Vein endothelial cell (primary cell): Measurements from ENCODE around the gene CNR2. TPM values are rescaled to one million over a fixed set of nuclear protein-coding genes. Genes with fewer than 3 reads are reported as not detected.

ENCODE experiments used
- small RNA-seq: library from RNA; depleted of rRNA; stranded (forward); fragments of <200 nt; gene quantifications from one replicate; pipeline ENCODE3, GENCODE V24; 2012
- total RNA-seq: library from RNA; depleted of rRNA; stranded (reverse); fragments of >200 nt; gene quantifications from 2 replicates; pipeline ENCODE4 v1.2.3, GENCODE V29; 2012

The CNR2 gene
- not detected in 2 replicates for total RNA-seq

DNA sequence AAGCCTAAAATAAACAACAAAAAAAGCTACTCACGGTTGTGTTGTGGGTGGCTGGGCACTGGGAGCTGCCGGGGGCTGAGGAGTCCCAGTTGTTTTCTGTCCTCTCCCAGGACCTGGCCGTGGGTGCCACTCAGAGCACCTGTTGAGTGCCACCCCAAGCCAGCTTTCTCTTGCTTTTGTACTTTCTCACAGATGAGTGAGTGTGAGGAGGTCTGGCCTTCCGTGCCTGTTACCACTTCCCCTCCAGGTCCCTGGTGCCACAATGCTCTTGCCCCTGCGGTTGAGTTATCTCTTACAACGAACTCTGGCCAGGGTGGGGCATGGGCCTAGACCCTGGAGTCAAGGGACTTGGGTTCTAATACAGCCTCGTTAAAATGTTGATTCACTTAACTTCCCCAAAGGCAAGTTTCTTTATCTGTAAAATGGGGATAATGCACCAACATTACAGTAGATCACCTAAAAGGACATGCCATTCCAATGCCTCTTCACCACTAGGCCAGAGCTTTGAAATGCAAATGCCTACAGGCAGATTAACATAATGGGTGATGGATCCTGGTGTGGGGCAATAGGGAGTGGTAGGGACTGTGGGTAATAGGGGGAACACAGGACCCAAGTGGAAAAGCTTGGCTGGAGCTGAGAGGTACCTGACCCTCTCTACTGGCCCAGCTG lies at the start of gene CNR2:
Gene CNR2, minus strand, starts transcription at position 151 of the 669 bp plus-strand sequence. CDS start 37,745 bp downstream, outside the sequence.

DNA sequence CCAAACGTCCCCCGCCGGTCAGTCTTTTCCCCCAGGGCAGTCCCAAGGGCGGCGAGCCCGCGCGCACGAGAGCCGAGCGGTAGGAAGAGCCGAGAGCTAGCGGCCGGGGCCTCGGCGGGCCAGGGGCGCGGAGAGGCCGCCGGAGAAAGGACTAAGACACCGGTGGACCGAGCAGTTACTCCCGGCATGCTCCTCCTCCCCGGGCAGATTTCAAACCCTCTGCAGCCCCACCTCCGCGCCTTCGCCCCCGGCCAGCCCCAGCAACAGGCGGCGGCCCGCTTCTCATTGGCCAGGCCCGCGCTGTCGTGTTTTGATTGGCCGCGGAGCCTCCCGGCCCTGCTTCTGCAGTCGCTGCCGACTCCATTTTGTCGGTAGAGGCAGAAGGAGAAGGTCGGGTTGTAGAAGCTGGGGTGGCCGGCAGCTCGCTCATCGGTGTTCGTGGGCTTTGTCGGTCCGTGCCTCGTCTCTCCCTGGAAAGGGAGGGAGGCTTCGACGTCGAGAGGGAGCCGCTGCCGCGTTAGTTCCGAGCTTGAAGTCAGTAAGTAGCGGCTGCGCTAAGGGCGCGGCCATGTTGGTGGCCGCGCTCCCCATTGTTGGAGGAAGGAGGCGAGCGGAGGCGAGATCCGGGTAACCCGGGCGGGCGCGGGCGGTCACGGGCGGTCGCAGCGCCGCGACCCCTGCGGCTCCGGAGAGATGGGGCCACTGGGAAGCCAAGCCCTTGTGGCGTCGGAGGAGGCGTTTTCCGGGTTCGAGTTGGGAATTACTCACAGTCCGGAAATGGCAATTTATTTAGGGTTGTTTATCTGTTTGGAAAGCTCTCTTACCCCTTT lies 46.5 kb upstream of the CNR2 start, which contains the start of gene PNRC2:
Gene PNRC2, plus strand, starts transcription at position 368 of the 830 bp plus-strand sequence. CDS start 1,630 bp downstream, outside the sequence.

DNA sequence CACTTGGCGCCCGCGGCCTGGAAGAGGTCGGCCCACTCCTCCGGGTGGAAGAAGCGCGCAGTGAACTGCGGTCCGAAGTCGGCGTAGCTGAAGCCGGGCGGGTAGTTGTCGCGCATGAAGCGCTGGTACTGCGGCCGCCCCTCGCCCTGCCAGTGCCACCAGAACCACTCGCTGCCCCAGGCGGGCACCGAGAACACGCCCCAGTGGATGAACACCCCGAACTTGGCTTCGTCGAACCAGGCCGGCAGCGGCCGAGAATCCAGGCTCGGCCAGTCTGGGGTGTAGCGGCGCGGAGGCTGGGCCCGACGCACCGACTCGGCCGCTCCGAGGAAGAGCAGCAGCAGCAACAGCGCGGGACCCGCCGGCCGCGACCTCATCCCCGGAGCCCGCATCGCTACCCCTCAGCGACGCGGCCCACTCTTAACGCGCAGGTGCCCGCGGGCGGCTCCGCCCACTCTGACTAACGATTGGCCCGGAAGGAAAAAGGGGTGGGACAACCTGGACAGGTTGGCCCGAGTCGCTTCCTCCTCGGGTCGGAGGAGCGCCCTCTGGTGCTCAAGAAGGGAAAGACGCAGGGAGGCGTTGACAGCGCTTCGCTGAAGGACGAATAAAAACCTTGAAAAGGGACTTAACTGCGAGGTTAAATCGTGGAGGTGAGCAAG lies 45.1 kb downstream of the CNR2 start, which contains the start of gene FUCA1:
Gene FUCA1, minus strand, starts transcription at position 396 of the 662 bp plus-strand sequence. Its CDS starts 4 bp downstream, at position 392.

DNA sequence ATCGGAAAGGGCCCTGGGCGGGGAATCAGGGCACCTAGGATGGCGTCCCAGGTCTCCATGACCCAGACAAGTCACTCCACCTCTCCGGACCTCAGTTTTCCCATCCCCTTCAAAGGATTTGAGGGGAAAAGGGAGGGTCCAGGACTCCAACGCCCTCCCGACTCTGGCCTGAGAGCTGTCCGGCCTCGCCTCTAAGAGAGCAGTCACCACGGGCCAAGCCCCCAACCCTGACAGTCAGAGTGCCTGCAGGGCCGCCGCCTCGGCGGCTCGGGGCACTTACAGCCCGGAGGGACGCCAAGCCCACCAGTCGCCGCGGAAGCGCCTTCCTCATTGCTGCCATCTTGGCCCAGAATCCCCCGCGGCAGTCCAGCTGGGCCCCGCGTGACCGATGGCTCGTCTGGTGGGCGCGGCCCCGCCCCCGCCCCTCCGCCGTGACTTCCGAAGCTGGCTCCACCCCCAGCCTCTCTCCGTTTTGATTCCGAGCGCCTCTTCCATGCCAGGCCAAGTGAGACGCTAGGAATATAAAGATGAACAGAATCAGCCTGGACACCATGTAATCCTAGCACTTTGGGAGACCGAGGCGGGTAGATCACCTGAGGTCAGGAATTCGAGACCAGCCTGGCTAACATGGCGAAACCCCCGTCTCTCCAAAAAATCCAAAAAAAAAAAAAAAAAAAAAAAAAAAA lies 87.9 kb downstream of the CNR2 start, which contains the start of gene HMGCL:
Gene HMGCL, minus strand, starts transcription at position 354 of the 686 bp plus-strand sequence. Its CDS starts 14 bp downstream, at position 340.

Small RNA genes lying within 50 kb of the gene (small RNA-seq; reads per million reads assigned to genes)
- gene MIR378F, result not detected

Other genes with a start within 250 kb of the CNR2 start
- 687 and 944 TPM in 2 replicates for gene RPL11, start 221.6 kb downstream of the CNR2 start, total RNA-seq
- 58.8 and 68.1 TPM in 2 replicates for gene ELOA, start 169.9 kb downstream of the CNR2 start, total RNA-seq
- 24.2 and 30.7 TPM in 2 replicates for gene PITHD1, start 134.9 kb downstream of the CNR2 start, total RNA-seq
- 166 and 203 TPM in 2 replicates for gene LYPLA2, start 122.2 kb downstream of the CNR2 start, total RNA-seq
- 42.9 and 50.6 TPM in 2 replicates for gene GALE, start 112.6 kb downstream of the CNR2 start, total RNA-seq
- 23.1 and 32.7 TPM in 2 replicates for gene HMGCL, start 87.9 kb downstream of the CNR2 start, total RNA-seq
- 11.0 and 12.7 TPM in 2 replicates for gene FUCA1, start 45.1 kb downstream of the CNR2 start, total RNA-seq
- 88.2 and 131 TPM in 2 replicates for gene PNRC2, start 46.5 kb upstream of the CNR2 start, total RNA-seq
- 84.3 and 103 TPM in 2 replicates for gene SRSF10, start 67.0 kb upstream of the CNR2 start, total RNA-seq
- gene MYOM3, start 198.8 kb upstream of the CNR2 start, total RNA-seq, result under 0.01 TPM in 1 of 2 replicates, not detected in the other
- not detected in 2 replicates for gene IL22RA1, start 229.8 kb upstream of the CNR2 start, total RNA-seq